GM12892 (cell line): ENCODE results near the gene MUC5AC.

Experiments
- DNase-seq: peaks from one replicate; pipeline ENCODE4 v3.0.0; 2011; ENCODE audit not compliant: insufficient read length
- FAIRE-seq: peaks from 2 replicates; lab custom pipeline; 2011; peaks lifted over from hg19 to GRCh38; lab: Jason Lieb, UNC
- POLR2A ChIP-seq: IDR thresholded peaks from 2 replicates; pipeline ENCODE4 v1.6.1; 2011; ENCODE audit warnings: low read depth, low read length, control low read depth
- POLR2AphosphoS5 ChIP-seq: IDR thresholded peaks from 2 replicates; pipeline ENCODE4 v1.6.1; 2011; ENCODE audit warnings: low read depth, low read length, control low read depth
- TAF1 ChIP-seq: IDR thresholded peaks from 2 replicates; pipeline ENCODE4 v1.6.1; 2011; ENCODE audit warnings: low read depth, mild to moderate bottlenecking, control low read depth, low read length, borderline replicate concordance

The MUC5AC gene

GRCh38 chr11:1196516-1197391, 39.0 kb downstream of the MUC5AC start:
- DNase-seq = peak; percentile 10
- TF ChIP-seq POLR2AphosphoS5 (no peak), POLR2A (no peak), TAF1 (no peak)
- no peak for FAIRE-seq

- DNase-seq (peak; percentile 0), FAIRE-seq (no peak)
Observed at GRCh38 chr11:1197431-1197885, 39.7 kb downstream of the MUC5AC start.

GRCh38 chr11:1197886-1198560, 40.3 kb downstream of the MUC5AC start:
- FAIRE-seq (no peak), DNase-seq (peak; percentile 7)
- TF ChIP-seq TAF1 = no peak
- no peak for TF ChIP-seq POLR2A
- TF ChIP-seq POLR2AphosphoS5 = no peak

More at GRCh38 chr11:1197431-1197885, 39.7 kb downstream of the MUC5AC start:
- TF ChIP-seq POLR2AphosphoS5 (no peak), TAF1 (no peak), POLR2A (no peak)

- no peak for FAIRE-seq
- no peak for DNase-seq
- no peak for TF ChIP-seq POLR2AphosphoS5
- TF ChIP-seq TAF1 = no peak
Observed at GRCh38 chr11:1198561-1199240, 40.9 kb downstream of the MUC5AC start.

GRCh38 chr11:1199241-1199750, 41.5 kb downstream of the MUC5AC start:
- DNase-seq (peak; percentile 6), FAIRE-seq (no peak)
- no peak for TF ChIP-seq POLR2A
- TF ChIP-seq TAF1 = no peak
- TF ChIP-seq POLR2AphosphoS5 = no peak

DNA sequence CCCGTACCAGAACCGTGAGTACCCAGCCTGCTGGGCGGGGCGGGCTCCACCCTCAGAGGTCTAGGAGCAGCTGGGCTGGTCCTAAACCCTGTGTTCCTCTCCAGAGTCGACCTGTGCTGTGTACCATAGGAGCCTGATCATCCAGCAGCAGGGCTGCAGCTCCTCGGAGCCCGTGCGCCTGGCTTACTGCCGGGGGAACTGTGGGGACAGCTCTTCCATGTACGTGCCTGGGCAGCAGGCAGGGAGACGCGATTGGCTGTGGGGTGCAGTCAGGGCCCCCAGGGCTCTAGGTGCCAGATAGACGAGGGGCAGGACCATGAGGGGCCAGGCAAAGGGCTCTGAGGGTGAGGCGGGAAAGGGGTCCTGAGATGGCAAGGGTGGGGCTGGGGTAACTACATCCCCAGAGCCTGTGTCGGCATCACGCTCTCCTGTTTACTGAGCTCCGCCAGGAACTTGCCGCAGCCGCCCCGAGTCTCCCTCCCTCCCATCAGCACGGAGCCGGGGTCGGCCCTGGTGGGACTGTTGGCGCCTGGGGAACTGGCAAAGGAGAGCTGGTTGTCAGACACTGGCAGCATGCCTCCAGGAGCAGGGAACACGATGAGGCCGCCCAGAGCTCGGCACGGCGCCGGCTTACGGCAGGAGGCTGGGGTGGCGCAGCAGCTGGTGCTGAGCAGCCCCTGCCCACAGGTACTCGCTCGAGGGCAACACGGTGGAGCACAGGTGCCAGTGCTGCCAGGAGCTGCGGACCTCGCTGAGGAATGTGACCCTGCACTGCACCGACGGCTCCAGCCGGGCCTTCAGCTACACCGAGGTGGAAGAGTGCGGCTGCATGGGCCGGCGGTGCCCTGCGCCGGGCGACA, 42.2 kb downstream of the MUC5AC start:
- no peak for FAIRE-seq
- TF ChIP-seq POLR2AphosphoS5 (no peak), POLR2A (no peak), TAF1 (no peak)
- peak; percentile 8 for DNase-seq

GRCh38 chr11:1200611-1201191, 42.9 kb downstream of the MUC5AC start:
- TF ChIP-seq POLR2A (no peak), TAF1 (no peak), POLR2AphosphoS5 (no peak)
- FAIRE-seq (no peak), DNase-seq (peak; percentile 4)

DNA sequence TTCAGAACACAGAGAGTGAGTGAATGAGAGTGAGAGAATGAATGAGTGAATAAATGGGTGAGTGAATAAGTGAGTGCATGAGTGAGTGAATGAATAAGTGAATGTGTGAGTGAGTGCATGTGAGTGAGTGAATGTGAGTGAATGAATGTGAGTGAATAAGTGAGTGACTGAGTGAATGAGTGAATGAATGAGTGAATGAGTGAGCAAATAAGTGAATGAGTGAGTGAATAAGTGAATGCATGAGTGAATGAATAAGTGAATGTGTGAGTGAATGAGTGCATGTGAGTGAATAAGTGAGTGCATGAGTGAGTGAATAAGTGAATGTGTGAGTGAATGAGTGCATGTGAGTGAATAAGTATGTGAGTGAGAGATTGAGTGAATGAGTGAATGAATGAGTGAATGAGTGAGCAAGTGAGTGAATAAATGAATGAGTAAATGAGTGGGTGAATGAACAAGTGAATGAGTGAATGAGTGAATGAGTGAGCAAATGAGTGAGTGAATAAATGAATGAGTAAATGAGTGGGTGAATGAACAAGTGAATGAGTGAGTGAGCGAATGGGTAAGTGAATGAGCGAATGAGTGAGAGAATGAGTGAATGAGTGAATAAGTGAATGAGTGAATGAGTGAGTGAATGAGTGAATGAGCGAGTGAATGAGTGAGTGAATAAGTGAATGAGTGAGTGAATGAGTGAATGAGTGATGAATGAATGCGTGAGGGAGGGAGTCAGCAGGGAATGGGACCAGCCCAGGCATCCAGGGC, 43.8 kb downstream of the MUC5AC start:
- TF ChIP-seq TAF1 = no peak
- no peak for TF ChIP-seq POLR2A
- no peak for TF ChIP-seq POLR2AphosphoS5
- FAIRE-seq (no peak), DNase-seq (no peak)

DNA sequence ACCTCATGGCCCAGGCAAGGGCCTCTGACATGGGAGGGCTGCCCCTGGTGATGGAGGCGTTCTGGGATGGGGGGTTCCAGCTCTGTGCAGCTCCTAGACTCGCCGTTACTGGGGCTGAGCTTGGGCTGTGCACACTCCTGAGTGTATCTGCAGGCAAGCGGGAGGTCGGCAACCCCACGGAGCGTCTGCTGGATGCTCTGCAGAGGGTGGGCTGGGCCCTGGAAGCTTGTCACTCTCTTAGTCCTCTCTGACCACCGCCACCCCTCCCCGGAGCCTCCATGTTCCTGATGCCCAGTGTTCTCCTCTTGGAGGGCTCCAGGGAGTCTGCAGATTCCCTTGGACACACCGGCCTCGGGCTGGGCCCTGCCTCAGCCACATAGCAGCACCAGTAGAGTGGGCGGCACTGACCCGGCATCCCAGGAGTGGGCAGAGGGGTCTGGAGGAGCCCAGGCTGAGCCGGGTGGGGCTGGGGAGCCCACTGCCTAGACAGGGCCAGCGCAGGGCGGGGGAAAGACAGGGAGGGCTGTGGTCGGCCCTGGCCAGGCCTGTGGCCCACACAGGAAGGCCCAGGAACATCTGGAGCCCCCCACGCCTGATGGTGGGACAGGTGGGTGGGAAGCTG, 44.5 kb downstream of the MUC5AC start:
- FAIRE-seq (no peak), DNase-seq (peak; percentile 39)
- TF ChIP-seq POLR2AphosphoS5 (no peak), TAF1 (no peak), POLR2A (no peak)
